HEK293 (cell line): Measurements from ENCODE around the gene MAPKAPK3.
A peak's percentile ranks its signal among the peaks of the same experiment; 100 is the strongest.

Experiments used
- EGR2 ChIP-seq: fragments of 450-650 bp; formaldehyde crosslinking; IDR thresholded peaks from 2 replicates; pipeline ENCODE4 v1.5.1; 2016; ENCODE audit warnings: low read depth, missing biosample characterization, missing genetic modification characterization
- KLF8 ChIP-seq: fragments of 450-650 bp; formaldehyde crosslinking; IDR thresholded peaks from 2 replicates; pipeline ENCODE4 v1.5.1; 2016; ENCODE audit warnings: missing biosample characterization, missing genetic modification characterization
- KLF9 ChIP-seq: fragments of 450-650 bp; formaldehyde crosslinking; IDR thresholded peaks from 2 replicates; pipeline ENCODE4 v1.5.1; 2016; ENCODE audit warnings: missing biosample characterization, missing genetic modification characterization, low read depth
- MZF1 ChIP-seq: fragments of 450-650 bp; formaldehyde crosslinking; IDR thresholded peaks from 2 replicates; pipeline ENCODE4 v1.5.1; 2017; ENCODE audit warnings: missing biosample characterization, missing genetic modification characterization, borderline replicate concordance
- REPIN1 ChIP-seq: fragments of 450-650 bp; formaldehyde crosslinking; IDR thresholded peaks from 2 replicates; pipeline ENCODE4 v1.5.1; 2017; ENCODE audit warnings: missing biosample characterization, missing genetic modification characterization, low read depth
- SP3 ChIP-seq: fragments of 450-650 bp; formaldehyde crosslinking; IDR thresholded peaks from 2 replicates; pipeline ENCODE4 v1.5.1; 2016; ENCODE audit warnings: missing biosample characterization, missing genetic modification characterization
- ZBTB20 ChIP-seq: fragments of 450-650 bp; formaldehyde crosslinking; IDR thresholded peaks from 2 replicates; pipeline ENCODE4 v1.5.1; 2016; ENCODE audit warnings: missing biosample characterization, missing genetic modification characterization
- ZBTB21 ChIP-seq: fragments of 450-650 bp; formaldehyde crosslinking; IDR thresholded peaks from 2 replicates; pipeline ENCODE4 v1.5.1; 2017; ENCODE audit warnings: missing biosample characterization, missing genetic modification characterization
- ZBTB48 ChIP-seq: fragments of 450-650 bp; formaldehyde crosslinking; IDR thresholded peaks from 2 replicates; pipeline ENCODE4 v1.5.1; 2016; ENCODE audit warnings: missing biosample characterization, missing genetic modification characterization
- ZFHX2 ChIP-seq: fragments of 450-650 bp; formaldehyde crosslinking; conservative IDR thresholded peaks from 2 replicates; pipeline ENCODE4 v1.5.1; 2016; ENCODE audit warnings: missing biosample characterization, missing genetic modification characterization
- ZFP37 ChIP-seq: fragments of 450-650 bp; formaldehyde crosslinking; IDR thresholded peaks from 2 replicates; pipeline ENCODE4 v1.5.1; 2016; ENCODE audit warnings: missing biosample characterization, missing genetic modification characterization
- ZNF2 ChIP-seq: fragments of 450-650 bp; formaldehyde crosslinking; IDR thresholded peaks from 2 replicates; pipeline ENCODE4 v1.5.1; 2016; ENCODE audit warnings: missing biosample characterization, missing genetic modification characterization
- ZNF239 ChIP-seq: fragments of 450-650 bp; formaldehyde crosslinking; IDR thresholded peaks from 2 replicates; pipeline ENCODE4 v1.5.1; 2016; ENCODE audit warnings: missing biosample characterization, missing genetic modification characterization
- ZNF248 ChIP-seq: fragments of 450-650 bp; formaldehyde crosslinking; IDR thresholded peaks from 2 replicates; pipeline ENCODE4 v1.5.1; 2017; ENCODE audit warnings: missing biosample characterization, missing genetic modification characterization
- ZNF335 ChIP-seq: fragments of 450-650 bp; formaldehyde crosslinking; conservative IDR thresholded peaks from 2 replicates; pipeline ENCODE4 v1.5.1; 2016; ENCODE audit warnings: missing biosample characterization, missing genetic modification characterization
- ZNF341 ChIP-seq: fragments of 450-650 bp; formaldehyde crosslinking; IDR thresholded peaks from 2 replicates; pipeline ENCODE4; 2016; ENCODE audit warnings: low read depth, missing biosample characterization, missing genetic modification characterization
- ZNF394 ChIP-seq: fragments of 450-650 bp; formaldehyde crosslinking; IDR thresholded peaks from 2 replicates; pipeline ENCODE4 v1.5.1; 2016; ENCODE audit warnings: missing biosample characterization, missing genetic modification characterization, mild to moderate bottlenecking, moderate library complexity, borderline replicate concordance
- ZNF488 ChIP-seq: fragments of 450-650 bp; formaldehyde crosslinking; IDR thresholded peaks from 2 replicates; pipeline ENCODE4 v1.5.1; 2016; ENCODE audit warnings: missing biosample characterization, missing genetic modification characterization
- ZNF530 ChIP-seq: fragments of 450-650 bp; formaldehyde crosslinking; IDR thresholded peaks from 2 replicates; pipeline ENCODE4 v1.5.1; 2016; ENCODE audit warnings: low read depth, missing biosample characterization, missing genetic modification characterization
- ZNF624 ChIP-seq: fragments of 450-650 bp; formaldehyde crosslinking; IDR thresholded peaks from 2 replicates; pipeline ENCODE4 v1.5.1; 2017; ENCODE audit warnings: missing biosample characterization, missing genetic modification characterization
- ZNF654 ChIP-seq: fragments of 450-650 bp; formaldehyde crosslinking; IDR thresholded peaks from 2 replicates; pipeline ENCODE4 v1.5.1; 2016; ENCODE audit warnings: low read depth, missing biosample characterization, missing genetic modification characterization
- ZNF768 ChIP-seq: fragments of 450-650 bp; formaldehyde crosslinking; IDR thresholded peaks from 2 replicates; pipeline ENCODE4 v1.5.1; 2018; ENCODE audit warnings: missing biosample characterization, mild to moderate bottlenecking, missing genetic modification characterization
- ZNF777 ChIP-seq: fragments of 450-650 bp; formaldehyde crosslinking; IDR thresholded peaks from 2 replicates; pipeline ENCODE4 v1.5.1; 2017; ENCODE audit warnings: missing biosample characterization, missing genetic modification characterization, borderline replicate concordance
- ZNF837 ChIP-seq: fragments of 450-650 bp; formaldehyde crosslinking; IDR thresholded peaks from 2 replicates; pipeline ENCODE4 v1.5.1; 2016; ENCODE audit warnings: missing biosample characterization, missing genetic modification characterization
- ZXDB ChIP-seq: fragments of 450-650 bp; formaldehyde crosslinking; IDR thresholded peaks from 2 replicates; pipeline ENCODE4 v1.5.1; 2016; ENCODE audit warnings: missing biosample characterization, missing genetic modification characterization
- TF ChIP-seq, protein P1 (sequence below): fragments of 450-650 bp; formaldehyde crosslinking; IDR thresholded peaks from 2 replicates; pipeline ENCODE4 v1.5.1; 2017; ENCODE audit warnings: missing biosample characterization, missing genetic modification characterization
- TF ChIP-seq, protein P2 (sequence below): fragments of 450-650 bp; formaldehyde crosslinking; IDR thresholded peaks from 2 replicates; pipeline ENCODE4 v1.5.1; 2016; ENCODE audit warnings: missing biosample characterization, missing genetic modification characterization, borderline replicate concordance
- TF ChIP-seq, protein P3 (sequence below): sonication (generic); formaldehyde crosslinking; IDR thresholded peaks from 2 replicates; pipeline ENCODE4 v1.8.1; 2022; ENCODE audit warnings: mild to moderate bottlenecking, moderate library complexity, missing genetic modification reagents
- TF ChIP-seq, protein P4 (sequence below): fragments of 450-650 bp; formaldehyde crosslinking; IDR thresholded peaks from 2 replicates; pipeline ENCODE4 v1.5.1; 2016; ENCODE audit warnings: missing biosample characterization, missing genetic modification characterization
- TF ChIP-seq, protein P5 (sequence below): fragments of 450-650 bp; formaldehyde crosslinking; conservative IDR thresholded peaks from 2 replicates; pipeline ENCODE4 v1.5.1; 2016; ENCODE audit warnings: low read depth, missing biosample characterization, missing genetic modification characterization

The MAPKAPK3 gene

GRCh38 chr3:50611464-50612233, 5.3 kb upstream of the MAPKAPK3 start, which contains the start of gene CISH (continued):
- 0 out of 2 replicates have a peak, but pooled peaks have one; percentile 9 for TF ChIP-seq ZNF341 (tag by site-specific recombination)
- no peak for TF ChIP-seq ZNF530 (tag by site-specific recombination)
- peak; percentile 78 for TF ChIP-seq EGR2 (tag by site-specific recombination)
- TF ChIP-seq SP3, result peak; percentile 75
- no peak for TF ChIP-seq ZNF394 (tag by site-specific recombination)
- TF ChIP-seq ZFHX2 (tag by site-specific recombination), result peak; percentile 89
- no peak for TF ChIP-seq ZNF837 (tag by site-specific recombination)
- 0 out of 2 replicates have a peak, but pooled peaks have one; percentile 13 for TF ChIP-seq ZBTB48
- peak; percentile 31; the same call in 1 of the 2 replicates for TF ChIP-seq ZNF2 (tag by site-specific recombination)
- TF ChIP-seq ZXDB (tag by site-specific recombination), result peak; percentile 34; the same call in 1 of the 2 replicates
- TF ChIP-seq REPIN1 (tag by site-specific recombination), result no peak
- no peak for TF ChIP-seq ZNF624 (tag by site-specific recombination)
- TF ChIP-seq ZNF777, result 0 out of 2 replicates have a peak, but pooled peaks have one; percentile 54
- TF ChIP-seq MZF1 (tag by site-specific recombination), result no peak
- TF ChIP-seq KLF8 (tag by site-specific recombination), result peak; percentile 44; the same call in 1 of the 2 replicates
- TF ChIP-seq, protein P1, sequence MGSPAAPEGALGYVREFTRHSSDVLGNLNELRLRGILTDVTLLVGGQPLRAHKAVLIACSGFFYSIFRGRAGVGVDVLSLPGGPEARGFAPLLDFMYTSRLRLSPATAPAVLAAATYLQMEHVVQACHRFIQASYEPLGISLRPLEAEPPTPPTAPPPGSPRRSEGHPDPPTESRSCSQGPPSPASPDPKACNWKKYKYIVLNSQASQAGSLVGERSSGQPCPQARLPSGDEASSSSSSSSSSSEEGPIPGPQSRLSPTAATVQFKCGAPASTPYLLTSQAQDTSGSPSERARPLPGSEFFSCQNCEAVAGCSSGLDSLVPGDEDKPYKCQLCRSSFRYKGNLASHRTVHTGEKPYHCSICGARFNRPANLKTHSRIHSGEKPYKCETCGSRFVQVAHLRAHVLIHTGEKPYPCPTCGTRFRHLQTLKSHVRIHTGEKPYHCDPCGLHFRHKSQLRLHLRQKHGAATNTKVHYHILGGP, result peak; percentile 100
- TF ChIP-seq, protein P2, sequence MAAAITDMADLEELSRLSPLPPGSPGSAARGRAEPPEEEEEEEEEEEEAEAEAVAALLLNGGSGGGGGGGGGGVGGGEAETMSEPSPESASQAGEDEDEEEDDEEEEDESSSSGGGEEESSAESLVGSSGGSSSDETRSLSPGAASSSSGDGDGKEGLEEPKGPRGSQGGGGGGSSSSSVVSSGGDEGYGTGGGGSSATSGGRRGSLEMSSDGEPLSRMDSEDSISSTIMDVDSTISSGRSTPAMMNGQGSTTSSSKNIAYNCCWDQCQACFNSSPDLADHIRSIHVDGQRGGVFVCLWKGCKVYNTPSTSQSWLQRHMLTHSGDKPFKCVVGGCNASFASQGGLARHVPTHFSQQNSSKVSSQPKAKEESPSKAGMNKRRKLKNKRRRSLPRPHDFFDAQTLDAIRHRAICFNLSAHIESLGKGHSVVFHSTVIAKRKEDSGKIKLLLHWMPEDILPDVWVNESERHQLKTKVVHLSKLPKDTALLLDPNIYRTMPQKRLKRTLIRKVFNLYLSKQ (tag by site-specific recombination), result no peak
- TF ChIP-seq KLF9 (tag by site-specific recombination), result peak; percentile 58
- TF ChIP-seq, protein P3, sequence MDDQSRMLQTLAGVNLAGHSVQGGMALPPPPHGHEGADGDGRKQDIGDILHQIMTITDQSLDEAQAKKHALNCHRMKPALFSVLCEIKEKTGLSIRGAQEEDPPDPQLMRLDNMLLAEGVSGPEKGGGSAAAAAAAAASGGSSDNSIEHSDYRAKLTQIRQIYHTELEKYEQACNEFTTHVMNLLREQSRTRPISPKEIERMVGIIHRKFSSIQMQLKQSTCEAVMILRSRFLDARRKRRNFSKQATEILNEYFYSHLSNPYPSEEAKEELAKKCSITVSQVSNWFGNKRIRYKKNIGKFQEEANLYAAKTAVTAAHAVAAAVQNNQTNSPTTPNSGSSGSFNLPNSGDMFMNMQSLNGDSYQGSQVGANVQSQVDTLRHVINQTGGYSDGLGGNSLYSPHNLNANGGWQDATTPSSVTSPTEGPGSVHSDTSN (CRISPR knock-in tag), result no peak
- TF ChIP-seq ZFP37 (tag by site-specific recombination), result no peak
- TF ChIP-seq ZNF335 (tag by site-specific recombination), result peak; percentile 91
- no peak for TF ChIP-seq ZBTB21
- TF ChIP-seq ZNF768, result no peak
- TF ChIP-seq ZNF239 (tag by site-specific recombination), result no peak
- TF ChIP-seq, protein P4, sequence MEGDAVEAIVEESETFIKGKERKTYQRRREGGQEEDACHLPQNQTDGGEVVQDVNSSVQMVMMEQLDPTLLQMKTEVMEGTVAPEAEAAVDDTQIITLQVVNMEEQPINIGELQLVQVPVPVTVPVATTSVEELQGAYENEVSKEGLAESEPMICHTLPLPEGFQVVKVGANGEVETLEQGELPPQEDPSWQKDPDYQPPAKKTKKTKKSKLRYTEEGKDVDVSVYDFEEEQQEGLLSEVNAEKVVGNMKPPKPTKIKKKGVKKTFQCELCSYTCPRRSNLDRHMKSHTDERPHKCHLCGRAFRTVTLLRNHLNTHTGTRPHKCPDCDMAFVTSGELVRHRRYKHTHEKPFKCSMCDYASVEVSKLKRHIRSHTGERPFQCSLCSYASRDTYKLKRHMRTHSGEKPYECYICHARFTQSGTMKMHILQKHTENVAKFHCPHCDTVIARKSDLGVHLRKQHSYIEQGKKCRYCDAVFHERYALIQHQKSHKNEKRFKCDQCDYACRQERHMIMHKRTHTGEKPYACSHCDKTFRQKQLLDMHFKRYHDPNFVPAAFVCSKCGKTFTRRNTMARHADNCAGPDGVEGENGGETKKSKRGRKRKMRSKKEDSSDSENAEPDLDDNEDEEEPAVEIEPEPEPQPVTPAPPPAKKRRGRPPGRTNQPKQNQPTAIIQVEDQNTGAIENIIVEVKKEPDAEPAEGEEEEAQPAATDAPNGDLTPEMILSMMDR (tag by site-specific recombination), result peak; percentile 74
- peak; percentile 99 for TF ChIP-seq ZBTB20 (tag by site-specific recombination)
- no peak for TF ChIP-seq ZNF488 (tag by site-specific recombination)
- TF ChIP-seq ZNF654 (tag by site-specific recombination), result no peak
- TF ChIP-seq, protein P5, sequence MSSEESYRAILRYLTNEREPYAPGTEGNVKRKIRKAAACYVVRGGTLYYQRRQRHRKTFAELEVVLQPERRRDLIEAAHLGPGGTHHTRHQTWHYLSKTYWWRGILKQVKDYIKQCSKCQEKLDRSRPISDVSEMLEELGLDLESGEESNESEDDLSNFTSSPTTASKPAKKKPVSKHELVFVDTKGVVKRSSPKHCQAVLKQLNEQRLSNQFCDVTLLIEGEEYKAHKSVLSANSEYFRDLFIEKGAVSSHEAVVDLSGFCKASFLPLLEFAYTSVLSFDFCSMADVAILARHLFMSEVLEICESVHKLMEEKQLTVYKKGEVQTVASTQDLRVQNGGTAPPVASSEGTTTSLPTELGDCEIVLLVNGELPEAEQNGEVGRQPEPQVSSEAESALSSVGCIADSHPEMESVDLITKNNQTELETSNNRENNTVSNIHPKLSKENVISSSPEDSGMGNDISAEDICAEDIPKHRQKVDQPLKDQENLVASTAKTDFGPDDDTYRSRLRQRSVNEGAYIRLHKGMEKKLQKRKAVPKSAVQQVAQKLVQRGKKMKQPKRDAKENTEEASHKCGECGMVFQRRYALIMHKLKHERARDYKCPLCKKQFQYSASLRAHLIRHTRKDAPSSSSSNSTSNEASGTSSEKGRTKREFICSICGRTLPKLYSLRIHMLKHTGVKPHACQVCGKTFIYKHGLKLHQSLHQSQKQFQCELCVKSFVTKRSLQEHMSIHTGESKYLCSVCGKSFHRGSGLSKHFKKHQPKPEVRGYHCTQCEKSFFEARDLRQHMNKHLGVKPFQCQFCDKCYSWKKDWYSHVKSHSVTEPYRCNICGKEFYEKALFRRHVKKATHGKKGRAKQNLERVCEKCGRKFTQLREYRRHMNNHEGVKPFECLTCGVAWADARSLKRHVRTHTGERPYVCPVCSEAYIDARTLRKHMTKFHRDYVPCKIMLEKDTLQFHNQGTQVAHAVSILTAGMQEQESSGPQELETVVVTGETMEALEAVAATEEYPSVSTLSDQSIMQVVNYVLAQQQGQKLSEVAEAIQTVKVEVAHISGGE, result peak; percentile 31; the same call in 1 of the 2 replicates
- no peak for TF ChIP-seq ZNF248 (tag by site-specific recombination)
